ENCODE data around the gene PEAK3. TPM values are rescaled to one million over a fixed set of nuclear protein-coding genes. Genes with fewer than 3 reads are reported as not detected.

PEAK3 gene
- total RNA-seq, 1 donor from 2014 or later: 4.7 TPM

DNA sequence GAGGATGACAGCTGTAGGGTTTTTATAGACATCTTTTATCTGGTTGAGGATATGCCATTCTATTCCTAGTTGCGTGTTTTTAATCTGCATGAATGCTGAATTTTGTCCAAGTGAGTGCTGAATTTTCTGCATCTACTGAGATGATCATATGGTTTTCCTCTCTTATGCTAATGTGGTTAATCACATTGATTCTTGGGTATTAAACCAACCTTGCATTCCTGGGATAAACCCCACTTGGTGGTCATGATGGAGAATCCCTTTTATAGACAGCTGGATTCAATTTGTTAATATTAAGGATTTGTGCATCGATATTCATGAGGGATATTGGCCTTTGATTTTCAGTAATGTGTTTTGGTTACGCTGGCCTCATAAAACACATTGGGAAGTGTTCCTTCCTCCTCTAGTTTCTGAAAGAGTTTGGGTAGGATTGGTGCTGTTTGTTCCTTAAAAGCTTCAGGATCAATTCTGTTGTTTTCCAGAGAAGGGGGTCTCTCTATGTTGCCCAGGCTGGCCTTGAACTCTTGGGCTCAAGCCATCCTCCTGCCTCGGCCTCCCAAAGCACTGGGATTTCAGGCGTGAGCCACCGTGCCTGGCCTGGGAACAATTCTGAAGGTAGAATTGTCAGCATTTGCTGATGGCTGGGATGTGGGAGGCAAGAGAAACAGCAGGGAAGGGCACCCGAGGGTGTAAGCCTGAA is 33.3 kb upstream of the PEAK3 start:
- Histone ChIP-seq H3K27me3 (no peaks in the 10 kb centered on the region), H3K4me3 (no peak overlapping the region), H3K9me3 (peaks cover 7 to 9% of the 10 kb centered on the region in 2 donors), H3K27ac (no peak overlapping the region), H3K4me1 (no peaks in the 10 kb centered on the region), H3K36me3 (no peaks in the 10 kb centered on the region)
- DNase-seq (ENCODE audit: low spot score in 2 of 2): no peak
- TF ChIP-seq, protein P1, sequence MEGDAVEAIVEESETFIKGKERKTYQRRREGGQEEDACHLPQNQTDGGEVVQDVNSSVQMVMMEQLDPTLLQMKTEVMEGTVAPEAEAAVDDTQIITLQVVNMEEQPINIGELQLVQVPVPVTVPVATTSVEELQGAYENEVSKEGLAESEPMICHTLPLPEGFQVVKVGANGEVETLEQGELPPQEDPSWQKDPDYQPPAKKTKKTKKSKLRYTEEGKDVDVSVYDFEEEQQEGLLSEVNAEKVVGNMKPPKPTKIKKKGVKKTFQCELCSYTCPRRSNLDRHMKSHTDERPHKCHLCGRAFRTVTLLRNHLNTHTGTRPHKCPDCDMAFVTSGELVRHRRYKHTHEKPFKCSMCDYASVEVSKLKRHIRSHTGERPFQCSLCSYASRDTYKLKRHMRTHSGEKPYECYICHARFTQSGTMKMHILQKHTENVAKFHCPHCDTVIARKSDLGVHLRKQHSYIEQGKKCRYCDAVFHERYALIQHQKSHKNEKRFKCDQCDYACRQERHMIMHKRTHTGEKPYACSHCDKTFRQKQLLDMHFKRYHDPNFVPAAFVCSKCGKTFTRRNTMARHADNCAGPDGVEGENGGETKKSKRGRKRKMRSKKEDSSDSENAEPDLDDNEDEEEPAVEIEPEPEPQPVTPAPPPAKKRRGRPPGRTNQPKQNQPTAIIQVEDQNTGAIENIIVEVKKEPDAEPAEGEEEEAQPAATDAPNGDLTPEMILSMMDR (IDR thresholded peaks at IDR 0.05): no peak
- intact Hi-C loops (cut with DNase I): no loop called here

DNA sequence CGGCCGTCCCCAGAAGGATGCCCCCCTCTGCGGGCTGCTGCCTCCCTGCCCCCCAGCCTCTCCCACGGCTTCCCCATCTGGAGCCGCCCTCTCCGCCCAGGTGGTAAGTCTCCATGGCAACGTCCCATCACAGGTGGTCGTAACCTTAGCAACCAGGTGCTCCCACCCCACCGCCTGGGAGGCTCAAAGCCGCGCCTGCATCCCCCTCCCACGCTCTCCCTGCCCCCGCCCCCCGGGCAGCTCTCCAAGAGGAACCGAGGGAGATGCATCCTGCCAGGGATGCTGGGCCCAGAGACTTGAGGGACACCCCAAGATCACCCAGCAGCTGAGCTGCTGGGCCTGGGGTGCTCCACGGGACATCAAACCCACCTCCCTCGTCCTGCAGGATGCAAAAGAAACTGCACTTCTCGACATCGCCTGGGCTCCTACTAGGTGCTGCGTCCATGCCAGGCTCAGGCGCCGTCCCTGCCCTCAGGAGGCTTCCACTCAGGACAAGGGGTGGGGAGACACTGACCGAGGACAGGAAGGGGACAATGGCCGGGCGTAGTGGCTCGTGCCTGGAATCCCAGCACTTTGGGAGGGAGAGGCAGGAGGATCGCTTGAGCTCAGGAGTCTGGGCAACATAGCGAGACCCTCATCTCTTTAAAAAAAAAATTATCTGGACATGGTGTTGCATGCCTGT is 31.0 kb upstream of the PEAK3 start:
- no peaks in the 10 kb centered on the region for H3K36me3 ChIP-seq
- H3K4me1 ChIP-seq: no peaks in the 10 kb centered on the region
- TF ChIP-seq, protein P1 (IDR thresholded peaks at IDR 0.05): no peak
- H3K27ac ChIP-seq: no peak overlapping the region
- DNase-seq (ENCODE audit: low spot score in 2 of 2): no peak
- peaks cover 7 to 9% of the 10 kb centered on the region in 2 donors for H3K9me3 ChIP-seq
- no peak overlapping the region for H3K4me3 ChIP-seq
- intact Hi-C loops (cut with DNase I): no loop called here
- H3K27me3 ChIP-seq: peaks cover 5% of the 10 kb centered on the region

DNA sequence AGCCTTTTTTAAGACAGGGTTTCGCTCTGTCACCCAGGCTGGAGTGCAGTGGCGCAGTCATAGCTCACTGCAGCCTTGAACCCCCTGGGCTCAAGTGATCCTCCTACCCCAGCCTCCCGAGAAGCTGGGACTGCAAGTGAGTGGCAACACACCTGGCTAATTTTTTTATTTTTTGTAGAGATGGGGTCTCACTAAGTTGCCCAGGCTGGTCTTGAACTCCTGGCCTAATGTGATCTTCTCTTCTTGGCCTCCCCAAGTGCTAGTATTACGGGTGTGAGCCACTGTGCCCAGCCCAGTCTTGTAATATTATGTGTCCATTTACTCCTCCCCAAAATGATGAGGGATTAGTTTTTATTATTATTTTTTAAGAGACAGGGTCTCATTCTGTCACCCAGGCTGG is 29.1 kb upstream of the PEAK3 start:
- TF ChIP-seq, protein P1 (IDR thresholded peaks at IDR 0.05): no peak
- DNase-seq (ENCODE audit: low spot score in 2 of 2): no peak
- H3K36me3 ChIP-seq: no peaks in the 10 kb centered on the region
- no peak overlapping the region for H3K4me3 ChIP-seq
- H3K4me1 ChIP-seq: no peaks in the 10 kb centered on the region
- H3K27me3 ChIP-seq: peaks cover 22% of the 10 kb centered on the region
- intact Hi-C loops (cut with DNase I): no loop called here
- peaks cover 7 to 9% of the 10 kb centered on the region in 2 donors for H3K9me3 ChIP-seq
- no peak overlapping the region for H3K27ac ChIP-seq

DNA sequence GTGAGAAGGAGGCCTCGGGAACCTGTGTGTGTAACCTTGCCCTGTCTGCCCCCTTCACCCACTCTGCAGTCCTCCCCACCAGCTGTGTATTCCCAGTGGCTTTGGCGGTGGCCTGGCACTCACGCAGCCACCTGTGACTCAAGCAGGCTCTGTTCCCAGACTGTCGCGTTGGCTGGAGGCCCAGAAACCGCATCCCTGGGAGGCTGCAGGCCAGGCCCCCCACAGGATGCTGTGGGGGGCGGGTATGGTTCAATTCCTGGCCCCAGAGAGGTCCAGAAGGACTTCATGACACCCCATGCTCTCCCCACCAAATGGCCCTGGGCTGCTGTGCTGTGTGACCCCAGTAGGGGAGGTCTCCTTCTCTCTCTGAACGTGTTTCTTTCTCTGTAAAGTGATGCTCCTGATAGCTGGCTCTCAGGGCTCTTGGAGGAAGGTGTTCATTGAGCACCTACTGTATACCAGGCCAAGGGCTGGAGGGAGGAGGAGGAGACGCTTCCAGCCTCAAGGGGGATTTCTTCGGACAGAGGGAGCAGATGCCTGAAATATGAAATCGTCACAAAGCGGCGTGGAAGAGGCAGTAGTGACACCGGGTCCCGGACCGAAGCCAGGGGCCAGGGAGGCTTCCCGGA is 27.9 kb upstream of the PEAK3 start:
- peaks cover 2 to 4% of the 10 kb centered on the region in 2 donors for H3K9me3 ChIP-seq
- no peaks in the 10 kb centered on the region for H3K4me1 ChIP-seq
- TF ChIP-seq, protein P1 (IDR thresholded peaks at IDR 0.05): no peak
- no peak for DNase-seq (ENCODE audit: low spot score in 2 of 2)
- no peak overlapping the region for H3K4me3 ChIP-seq
- H3K27me3 ChIP-seq: peaks cover 22% of the 10 kb centered on the region
- H3K36me3 ChIP-seq: no peaks in the 10 kb centered on the region
- intact Hi-C loops (cut with DNase I): no loop called here
- no peak overlapping the region for H3K27ac ChIP-seq

DNA sequence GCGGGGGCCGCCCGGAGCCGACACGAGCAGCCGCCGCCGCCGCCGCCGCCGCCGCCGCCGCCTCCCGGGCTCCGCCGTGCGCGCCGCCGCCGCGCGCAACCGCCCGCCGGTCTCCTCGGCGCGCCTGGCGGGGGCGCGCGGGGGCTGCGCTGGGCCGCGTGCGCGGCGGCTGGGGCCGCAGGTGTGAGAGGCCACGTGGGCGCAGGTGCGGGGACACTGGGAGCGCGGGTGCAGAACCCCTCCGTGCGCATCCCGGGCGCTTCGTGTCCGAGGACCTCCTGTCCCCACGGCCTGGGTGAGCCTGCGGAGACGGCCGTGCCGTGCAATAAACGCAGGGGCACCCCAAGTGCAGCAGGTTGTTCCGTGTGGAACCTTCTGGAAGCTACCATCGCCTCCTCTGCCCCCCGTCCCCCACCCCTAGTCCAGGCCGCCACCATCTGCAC is 26.2 kb upstream of the PEAK3 start, which contains the start of gene LINGO3:
Gene LINGO3 (minus strand): TSS at position 41 of the 443 bp plus-strand sequence. CDS start 16,378 bp downstream, outside the sequence.
- H3K36me3 ChIP-seq: no peaks in the 10 kb centered on the region
- intact Hi-C loops (cut with DNase I): no loop called here
- H3K4me1 ChIP-seq: no peaks in the 10 kb centered on the region
- peaks cover 22% of the 10 kb centered on the region for H3K27me3 ChIP-seq
- no peak for DNase-seq (ENCODE audit: low spot score in 2 of 2)
- H3K9me3 ChIP-seq: no peaks in the 10 kb centered on the region
- TF ChIP-seq, protein P1 (IDR thresholded peaks at IDR 0.05): no peak
- no peak within 1 kb of the TSS for H3K27ac ChIP-seq
- peak within 1 kb of the TSS in 1 of 2 donors; percentile 39 for H3K4me3 ChIP-seq

Data from ascending aorta (tissue), 2 donors.